ENCODE results near the gene NTSR2. TPM values are rescaled to one million over a fixed set of nuclear protein-coding genes. Genes with fewer than 3 reads are reported as not detected.

Gene NTSR2
- total and polyA plus RNA-seq, 2 of the 8 experiments (the other 6 are each of a cell fraction or from before 2014, with no cell fraction given): 0.05 TPM; not detected in 1

DNA sequence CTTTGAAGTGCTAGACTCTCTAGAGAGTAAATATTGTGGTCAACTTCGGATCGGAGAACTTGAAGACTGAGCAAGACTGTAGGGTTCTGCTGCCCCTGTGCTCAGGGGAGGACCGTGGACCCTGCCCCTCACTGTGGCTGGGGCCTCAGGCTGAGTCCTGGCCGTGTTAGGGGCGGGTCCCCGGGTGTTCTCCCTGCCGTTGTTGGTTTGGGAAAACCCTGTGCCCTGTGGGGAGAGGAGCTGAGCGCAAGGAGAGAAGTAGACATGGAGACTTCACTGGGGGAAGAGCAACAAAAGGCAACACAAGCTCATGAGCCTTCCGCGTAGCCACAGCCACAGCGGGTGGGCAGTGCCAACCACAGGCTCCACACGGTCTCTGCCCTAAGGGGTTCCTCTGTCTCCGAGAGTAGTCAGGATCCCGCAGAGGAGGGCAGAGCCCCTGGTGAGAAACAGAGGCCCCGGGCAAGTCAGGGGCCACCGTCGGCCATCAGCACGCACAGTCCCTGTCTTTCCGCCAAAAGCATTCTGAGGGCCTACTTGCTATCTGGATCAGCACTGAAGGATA is 53.1 kb downstream of the NTSR2 start (continued):
- TF ChIP-seq, protein P1, sequence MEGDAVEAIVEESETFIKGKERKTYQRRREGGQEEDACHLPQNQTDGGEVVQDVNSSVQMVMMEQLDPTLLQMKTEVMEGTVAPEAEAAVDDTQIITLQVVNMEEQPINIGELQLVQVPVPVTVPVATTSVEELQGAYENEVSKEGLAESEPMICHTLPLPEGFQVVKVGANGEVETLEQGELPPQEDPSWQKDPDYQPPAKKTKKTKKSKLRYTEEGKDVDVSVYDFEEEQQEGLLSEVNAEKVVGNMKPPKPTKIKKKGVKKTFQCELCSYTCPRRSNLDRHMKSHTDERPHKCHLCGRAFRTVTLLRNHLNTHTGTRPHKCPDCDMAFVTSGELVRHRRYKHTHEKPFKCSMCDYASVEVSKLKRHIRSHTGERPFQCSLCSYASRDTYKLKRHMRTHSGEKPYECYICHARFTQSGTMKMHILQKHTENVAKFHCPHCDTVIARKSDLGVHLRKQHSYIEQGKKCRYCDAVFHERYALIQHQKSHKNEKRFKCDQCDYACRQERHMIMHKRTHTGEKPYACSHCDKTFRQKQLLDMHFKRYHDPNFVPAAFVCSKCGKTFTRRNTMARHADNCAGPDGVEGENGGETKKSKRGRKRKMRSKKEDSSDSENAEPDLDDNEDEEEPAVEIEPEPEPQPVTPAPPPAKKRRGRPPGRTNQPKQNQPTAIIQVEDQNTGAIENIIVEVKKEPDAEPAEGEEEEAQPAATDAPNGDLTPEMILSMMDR (IDR thresholded peaks at IDR 0.05; ENCODE audit: control extremely low read depth in 1 of 3, insufficient read depth in 1 of 3, low read depth in 1 of 3, low read length in 3 of 3): no peak
- TF ChIP-seq CEBPB (IDR thresholded peaks at IDR 0.05; ENCODE audit: low read depth, low read length): no peak
- TF ChIP-seq SP4 (IDR thresholded peaks at IDR 0.05; ENCODE audit: low read length): no peak
- no peak for TF ChIP-seq PHF8 (conservative IDR thresholded peaks at IDR 0.05; ENCODE audit: low read depth, low read length)
- no peak for TF ChIP-seq CHD2 (IDR thresholded peaks at IDR 0.05; ENCODE audit: low read length)
- no peak for TF ChIP-seq SIX5 (IDR thresholded peaks at IDR 0.05; ENCODE audit: low read depth, low read length)
- TF ChIP-seq TBP (IDR thresholded peaks at IDR 0.05; ENCODE audit: low read depth, low read length): no peak
- TF ChIP-seq, protein P2, sequence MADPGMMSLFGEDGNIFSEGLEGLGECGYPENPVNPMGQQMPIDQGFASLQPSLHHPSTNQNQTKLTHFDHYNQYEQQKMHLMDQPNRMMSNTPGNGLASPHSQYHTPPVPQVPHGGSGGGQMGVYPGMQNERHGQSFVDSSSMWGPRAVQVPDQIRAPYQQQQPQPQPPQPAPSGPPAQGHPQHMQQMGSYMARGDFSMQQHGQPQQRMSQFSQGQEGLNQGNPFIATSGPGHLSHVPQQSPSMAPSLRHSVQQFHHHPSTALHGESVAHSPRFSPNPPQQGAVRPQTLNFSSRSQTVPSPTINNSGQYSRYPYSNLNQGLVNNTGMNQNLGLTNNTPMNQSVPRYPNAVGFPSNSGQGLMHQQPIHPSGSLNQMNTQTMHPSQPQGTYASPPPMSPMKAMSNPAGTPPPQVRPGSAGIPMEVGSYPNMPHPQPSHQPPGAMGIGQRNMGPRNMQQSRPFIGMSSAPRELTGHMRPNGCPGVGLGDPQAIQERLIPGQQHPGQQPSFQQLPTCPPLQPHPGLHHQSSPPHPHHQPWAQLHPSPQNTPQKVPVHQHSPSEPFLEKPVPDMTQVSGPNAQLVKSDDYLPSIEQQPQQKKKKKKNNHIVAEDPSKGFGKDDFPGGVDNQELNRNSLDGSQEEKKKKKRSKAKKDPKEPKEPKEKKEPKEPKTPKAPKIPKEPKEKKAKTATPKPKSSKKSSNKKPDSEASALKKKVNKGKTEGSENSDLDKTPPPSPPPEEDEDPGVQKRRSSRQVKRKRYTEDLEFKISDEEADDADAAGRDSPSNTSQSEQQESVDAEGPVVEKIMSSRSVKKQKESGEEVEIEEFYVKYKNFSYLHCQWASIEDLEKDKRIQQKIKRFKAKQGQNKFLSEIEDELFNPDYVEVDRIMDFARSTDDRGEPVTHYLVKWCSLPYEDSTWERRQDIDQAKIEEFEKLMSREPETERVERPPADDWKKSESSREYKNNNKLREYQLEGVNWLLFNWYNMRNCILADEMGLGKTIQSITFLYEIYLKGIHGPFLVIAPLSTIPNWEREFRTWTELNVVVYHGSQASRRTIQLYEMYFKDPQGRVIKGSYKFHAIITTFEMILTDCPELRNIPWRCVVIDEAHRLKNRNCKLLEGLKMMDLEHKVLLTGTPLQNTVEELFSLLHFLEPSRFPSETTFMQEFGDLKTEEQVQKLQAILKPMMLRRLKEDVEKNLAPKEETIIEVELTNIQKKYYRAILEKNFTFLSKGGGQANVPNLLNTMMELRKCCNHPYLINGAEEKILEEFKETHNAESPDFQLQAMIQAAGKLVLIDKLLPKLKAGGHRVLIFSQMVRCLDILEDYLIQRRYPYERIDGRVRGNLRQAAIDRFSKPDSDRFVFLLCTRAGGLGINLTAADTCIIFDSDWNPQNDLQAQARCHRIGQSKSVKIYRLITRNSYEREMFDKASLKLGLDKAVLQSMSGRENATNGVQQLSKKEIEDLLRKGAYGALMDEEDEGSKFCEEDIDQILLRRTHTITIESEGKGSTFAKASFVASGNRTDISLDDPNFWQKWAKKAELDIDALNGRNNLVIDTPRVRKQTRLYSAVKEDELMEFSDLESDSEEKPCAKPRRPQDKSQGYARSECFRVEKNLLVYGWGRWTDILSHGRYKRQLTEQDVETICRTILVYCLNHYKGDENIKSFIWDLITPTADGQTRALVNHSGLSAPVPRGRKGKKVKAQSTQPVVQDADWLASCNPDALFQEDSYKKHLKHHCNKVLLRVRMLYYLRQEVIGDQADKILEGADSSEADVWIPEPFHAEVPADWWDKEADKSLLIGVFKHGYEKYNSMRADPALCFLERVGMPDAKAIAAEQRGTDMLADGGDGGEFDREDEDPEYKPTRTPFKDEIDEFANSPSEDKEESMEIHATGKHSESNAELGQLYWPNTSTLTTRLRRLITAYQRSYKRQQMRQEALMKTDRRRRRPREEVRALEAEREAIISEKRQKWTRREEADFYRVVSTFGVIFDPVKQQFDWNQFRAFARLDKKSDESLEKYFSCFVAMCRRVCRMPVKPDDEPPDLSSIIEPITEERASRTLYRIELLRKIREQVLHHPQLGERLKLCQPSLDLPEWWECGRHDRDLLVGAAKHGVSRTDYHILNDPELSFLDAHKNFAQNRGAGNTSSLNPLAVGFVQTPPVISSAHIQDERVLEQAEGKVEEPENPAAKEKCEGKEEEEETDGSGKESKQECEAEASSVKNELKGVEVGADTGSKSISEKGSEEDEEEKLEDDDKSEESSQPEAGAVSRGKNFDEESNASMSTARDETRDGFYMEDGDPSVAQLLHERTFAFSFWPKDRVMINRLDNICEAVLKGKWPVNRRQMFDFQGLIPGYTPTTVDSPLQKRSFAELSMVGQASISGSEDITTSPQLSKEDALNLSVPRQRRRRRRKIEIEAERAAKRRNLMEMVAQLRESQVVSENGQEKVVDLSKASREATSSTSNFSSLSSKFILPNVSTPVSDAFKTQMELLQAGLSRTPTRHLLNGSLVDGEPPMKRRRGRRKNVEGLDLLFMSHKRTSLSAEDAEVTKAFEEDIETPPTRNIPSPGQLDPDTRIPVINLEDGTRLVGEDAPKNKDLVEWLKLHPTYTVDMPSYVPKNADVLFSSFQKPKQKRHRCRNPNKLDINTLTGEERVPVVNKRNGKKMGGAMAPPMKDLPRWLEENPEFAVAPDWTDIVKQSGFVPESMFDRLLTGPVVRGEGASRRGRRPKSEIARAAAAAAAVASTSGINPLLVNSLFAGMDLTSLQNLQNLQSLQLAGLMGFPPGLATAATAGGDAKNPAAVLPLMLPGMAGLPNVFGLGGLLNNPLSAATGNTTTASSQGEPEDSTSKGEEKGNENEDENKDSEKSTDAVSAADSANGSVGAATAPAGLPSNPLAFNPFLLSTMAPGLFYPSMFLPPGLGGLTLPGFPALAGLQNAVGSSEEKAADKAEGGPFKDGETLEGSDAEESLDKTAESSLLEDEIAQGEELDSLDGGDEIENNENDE (IDR thresholded peaks at IDR 0.05; ENCODE audit: insufficient replicate concordance, low read length): no peak
- TF ChIP-seq EZH2 (IDR thresholded peaks at IDR 0.05; ENCODE audit: low read depth, low read length, severe bottlenecking): no peak
